ENCODE measurements around the gene SCARB2.
A peak's percentile ranks its signal among the peaks of the same experiment; 100 is the strongest.

SCARB2 gene

DNA sequence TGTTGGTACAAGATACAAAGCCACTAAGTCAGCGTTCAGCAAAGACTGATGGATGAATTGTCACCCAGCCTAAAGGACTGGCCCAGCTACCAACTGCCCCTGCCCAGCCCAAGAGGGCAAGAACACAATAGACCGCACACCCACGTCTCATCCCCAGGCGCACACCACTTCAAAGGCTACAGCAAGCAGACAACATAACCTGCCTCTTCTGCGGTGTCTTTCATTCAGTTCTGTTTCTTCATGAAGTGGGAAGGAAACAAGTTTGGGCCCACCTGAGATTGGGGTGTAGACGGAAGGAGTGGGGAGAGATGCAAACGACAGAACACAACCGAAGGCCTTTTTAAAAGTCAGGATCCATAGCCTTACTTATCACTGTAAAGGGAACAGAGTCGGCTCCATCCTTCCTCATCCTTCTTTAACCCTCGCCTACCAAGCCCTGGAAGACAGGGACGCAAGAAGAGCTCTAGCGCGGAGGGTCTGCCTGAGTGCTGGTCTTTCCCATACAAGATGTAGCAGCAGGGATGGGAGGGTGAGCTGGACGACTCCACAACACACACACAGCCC is 691 bp downstream of the SCARB2 start:
- peaks cover 13% of the 10 kb centered on the region for H3K79me1 ChIP-seq (ENCODE audit: low read length)
- no peak for DNase-seq
- no peak overlapping the region for H3K18ac ChIP-seq (ENCODE audit: low read length)
- H3K27ac ChIP-seq (ENCODE audit: low read depth, low read length): no peak overlapping the region
- peaks cover 7% of the 10 kb centered on the region for H3K4me1 ChIP-seq (ENCODE audit: control insufficient read depth, low read depth, low read length)
- H3K4ac ChIP-seq (ENCODE audit: low read depth, low read length): no peak overlapping the region
- H2BK15ac ChIP-seq (replicated peaks; ENCODE audit: low read depth): no peak overlapping the region
- H3K23ac ChIP-seq (ENCODE audit: low read length): peak overlapping the region; percentile 91
- peak overlapping the region; percentile 95 for H3K4me2 ChIP-seq (ENCODE audit: low read length)
- H3K27me3 ChIP-seq (ENCODE audit: insufficient read depth, low read length, poor library complexity): no peaks in the 10 kb centered on the region
- no peak overlapping the region for H2AK5ac ChIP-seq (ENCODE audit: low read length)
- peak overlapping the region; percentile 89 for H3K9ac ChIP-seq (ENCODE audit: low read length)
- peak overlapping the region; percentile 96 for H3K56ac ChIP-seq (ENCODE audit: low read length)
- H3K36me3 ChIP-seq (ENCODE audit: control insufficient read depth, insufficient read depth, low read length): no peaks in the 10 kb centered on the region
- peak overlapping the region; percentile 64 for H3K4me3 ChIP-seq (ENCODE audit: low read length)
- no peaks in the 10 kb centered on the region for H3K79me2 ChIP-seq (ENCODE audit: control insufficient read depth, insufficient read depth, low read length)
- H4K5ac ChIP-seq (ENCODE audit: low read length): no peak overlapping the region
- H4K8ac ChIP-seq (ENCODE audit: low read depth, low read length): no peak overlapping the region
- H2BK5ac ChIP-seq (ENCODE audit: low read length): no peak overlapping the region
- no CpG with 5 or more reads among the region's 14 CpGs for WGBS (ENCODE audit: extremely low coverage, insufficient coverage, low lambda C conversion rate)
- no peak overlapping the region for H2BK120ac ChIP-seq (ENCODE audit: low read depth, low read length)

- Histone ChIP-seq H3K79me2 (ENCODE audit: control insufficient read depth, insufficient read depth, low read length) (no peaks in the 10 kb centered on the region), H3K4ac (ENCODE audit: low read depth, low read length) (no peak overlapping the region), H3K4me3 (ENCODE audit: low read length) (no peak overlapping the region), H2BK120ac (ENCODE audit: low read depth, low read length) (no peak overlapping the region), H4K5ac (ENCODE audit: low read length) (no peak overlapping the region), H2AK5ac (ENCODE audit: low read length) (no peak overlapping the region), H3K27ac (ENCODE audit: low read depth, low read length) (no peak overlapping the region), H3K56ac (ENCODE audit: low read length) (peak overlapping the region; percentile 96), H3K36me3 (ENCODE audit: control insufficient read depth, insufficient read depth, low read length) (no peaks in the 10 kb centered on the region), H3K27me3 (ENCODE audit: insufficient read depth, low read length, poor library complexity) (no peaks in the 10 kb centered on the region), H3K4me1 (ENCODE audit: control insufficient read depth, low read depth, low read length) (peaks cover 7% of the 10 kb centered on the region), H3K18ac (ENCODE audit: low read length) (no peak overlapping the region), H4K8ac (ENCODE audit: low read depth, low read length) (no peak overlapping the region), H3K23ac (ENCODE audit: low read length) (no peak overlapping the region), H2BK15ac (replicated peaks; ENCODE audit: low read depth) (no peak overlapping the region), H3K4me2 (ENCODE audit: low read length) (no peak overlapping the region), H2BK5ac (ENCODE audit: low read length) (no peak overlapping the region), H3K9ac (ENCODE audit: low read length) (peak overlapping the region; percentile 89), H3K79me1 (ENCODE audit: low read length) (peaks cover 13% of the 10 kb centered on the region)
- no peak for DNase-seq
- no CpG with 5 or more reads among the region's 6 CpGs for WGBS (ENCODE audit: extremely low coverage, insufficient coverage, low lambda C conversion rate)
Observed at GRCh38 chr4:76211769-76212708, 1.6 kb downstream of the SCARB2 start.

DNA sequence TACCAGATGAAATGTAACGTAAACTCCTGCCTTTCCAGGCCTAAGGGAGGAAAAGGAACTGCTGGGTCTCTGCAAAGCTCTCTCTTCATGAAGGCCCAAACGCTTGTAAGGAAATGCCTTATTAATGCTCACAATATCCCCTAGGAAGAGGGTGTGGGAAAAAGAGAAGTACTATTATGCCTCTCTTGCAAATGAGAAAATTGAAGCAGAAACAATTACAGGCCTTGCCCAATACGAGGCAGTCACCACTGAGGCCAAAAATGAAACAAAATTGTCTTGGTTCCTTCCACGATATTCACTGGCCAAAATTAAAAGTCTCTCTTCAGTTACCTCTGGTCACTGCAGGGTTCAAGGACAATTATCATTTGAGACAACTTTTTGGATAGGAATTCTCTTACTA is 3.2 kb downstream of the SCARB2 start:
- Histone ChIP-seq H3K23ac (ENCODE audit: low read length) (no peak overlapping the region), H4K5ac (ENCODE audit: low read length) (no peak overlapping the region), H3K4ac (ENCODE audit: low read depth, low read length) (no peak overlapping the region), H3K56ac (ENCODE audit: low read length) (no peak overlapping the region), H2BK15ac (replicated peaks; ENCODE audit: low read depth) (no peak overlapping the region), H3K4me1 (ENCODE audit: control insufficient read depth, low read depth, low read length) (peaks cover 7% of the 10 kb centered on the region), H3K36me3 (ENCODE audit: control insufficient read depth, insufficient read depth, low read length) (no peaks in the 10 kb centered on the region), H3K9ac (ENCODE audit: low read length) (no peak overlapping the region), H2BK120ac (ENCODE audit: low read depth, low read length) (no peak overlapping the region), H2AK5ac (ENCODE audit: low read length) (no peak overlapping the region), H3K79me2 (ENCODE audit: control insufficient read depth, insufficient read depth, low read length) (no peaks in the 10 kb centered on the region), H4K8ac (ENCODE audit: low read depth, low read length) (no peak overlapping the region), H3K27me3 (ENCODE audit: insufficient read depth, low read length, poor library complexity) (no peaks in the 10 kb centered on the region), H3K4me3 (ENCODE audit: low read length) (no peak overlapping the region), H3K79me1 (ENCODE audit: low read length) (peaks cover 13% of the 10 kb centered on the region), H2BK5ac (ENCODE audit: low read length) (no peak overlapping the region), H3K18ac (ENCODE audit: low read length) (no peak overlapping the region), H3K4me2 (ENCODE audit: low read length) (no peak overlapping the region), H3K27ac (ENCODE audit: low read depth, low read length) (no peak overlapping the region)
- DNase-seq: no peak
- no CpG with 5 or more reads among the region's 4 CpGs for WGBS (ENCODE audit: extremely low coverage, insufficient coverage, low lambda C conversion rate)

DNA sequence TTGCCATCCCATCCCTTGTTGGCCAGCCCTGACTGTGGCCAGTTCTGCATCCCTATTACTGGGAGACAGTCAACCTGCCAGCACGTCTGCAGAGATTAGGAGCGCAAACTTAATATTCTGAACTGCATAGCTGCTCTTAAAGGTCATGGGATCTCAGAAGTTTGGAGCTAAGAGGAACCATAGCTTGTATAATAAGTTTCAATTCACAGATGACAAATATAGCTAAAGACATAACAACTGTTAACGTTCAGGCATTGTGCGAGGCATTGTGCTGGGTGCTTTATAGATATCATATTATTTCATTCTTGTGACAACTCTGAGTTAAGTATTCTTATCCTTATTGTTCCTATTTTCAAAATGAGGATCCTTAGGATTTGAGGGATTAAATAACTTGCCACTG is 3.7 kb downstream of the SCARB2 start:
- Histone ChIP-seq H2BK120ac (ENCODE audit: low read depth, low read length) (no peak overlapping the region), H3K4me3 (ENCODE audit: low read length) (no peak overlapping the region), H3K79me2 (ENCODE audit: control insufficient read depth, insufficient read depth, low read length) (no peaks in the 10 kb centered on the region), H3K4me1 (ENCODE audit: control insufficient read depth, low read depth, low read length) (peaks cover 7% of the 10 kb centered on the region), H3K4ac (ENCODE audit: low read depth, low read length) (no peak overlapping the region), H3K56ac (ENCODE audit: low read length) (no peak overlapping the region), H3K9ac (ENCODE audit: low read length) (no peak overlapping the region), H3K79me1 (ENCODE audit: low read length) (peaks cover 13% of the 10 kb centered on the region), H2BK5ac (ENCODE audit: low read length) (no peak overlapping the region), H3K18ac (ENCODE audit: low read length) (no peak overlapping the region), H3K4me2 (ENCODE audit: low read length) (no peak overlapping the region), H2AK5ac (ENCODE audit: low read length) (no peak overlapping the region), H4K5ac (ENCODE audit: low read length) (no peak overlapping the region), H3K36me3 (ENCODE audit: control insufficient read depth, insufficient read depth, low read length) (no peaks in the 10 kb centered on the region), H3K27ac (ENCODE audit: low read depth, low read length) (no peak overlapping the region), H3K27me3 (ENCODE audit: insufficient read depth, low read length, poor library complexity) (no peaks in the 10 kb centered on the region), H3K23ac (ENCODE audit: low read length) (no peak overlapping the region), H4K8ac (ENCODE audit: low read depth, low read length) (no peak overlapping the region), H2BK15ac (replicated peaks; ENCODE audit: low read depth) (no peak overlapping the region)
- no peak for DNase-seq
- WGBS (ENCODE audit: extremely low coverage, insufficient coverage, low lambda C conversion rate): no CpG with 5 or more reads among the region's 4 CpGs

GRCh38 chr4:76208005-76208765 is 5.4 kb downstream of the SCARB2 start:
- Histone ChIP-seq H3K27ac (ENCODE audit: low read depth, low read length) (no peak overlapping the region), H2BK15ac (replicated peaks; ENCODE audit: low read depth) (no peak overlapping the region), H3K79me2 (ENCODE audit: control insufficient read depth, insufficient read depth, low read length) (no peaks in the 10 kb centered on the region), H3K36me3 (ENCODE audit: control insufficient read depth, insufficient read depth, low read length) (no peaks in the 10 kb centered on the region), H3K56ac (ENCODE audit: low read length) (no peak overlapping the region), H4K5ac (ENCODE audit: low read length) (no peak overlapping the region), H2BK5ac (ENCODE audit: low read length) (no peak overlapping the region), H3K79me1 (ENCODE audit: low read length) (peaks cover 13% of the 10 kb centered on the region), H3K4me1 (ENCODE audit: control insufficient read depth, low read depth, low read length) (peaks cover 4% of the 10 kb centered on the region), H2BK120ac (ENCODE audit: low read depth, low read length) (no peak overlapping the region), H2AK5ac (ENCODE audit: low read length) (no peak overlapping the region), H3K9ac (ENCODE audit: low read length) (no peak overlapping the region), H3K4me2 (ENCODE audit: low read length) (no peak overlapping the region), H3K4me3 (ENCODE audit: low read length) (no peak overlapping the region), H3K18ac (ENCODE audit: low read length) (no peak overlapping the region), H3K27me3 (ENCODE audit: insufficient read depth, low read length, poor library complexity) (no peaks in the 10 kb centered on the region), H3K4ac (ENCODE audit: low read depth, low read length) (no peak overlapping the region), H4K8ac (ENCODE audit: low read depth, low read length) (no peak overlapping the region), H3K23ac (ENCODE audit: low read length) (no peak overlapping the region)
- peak; percentile 13 for DNase-seq
- WGBS (ENCODE audit: extremely low coverage, insufficient coverage, low lambda C conversion rate): no CpG with 5 or more reads among the region's 9 CpGs
